PC-3 (cell line): ENCODE results near the gene MTPN.

ENCODE experiments used
- CTCF ChIP-seq: fragments of 300-600 bp; sonication (generic); conservative IDR thresholded peaks from 2 replicates; pipeline ENCODE4 v1.5.1; 2017; ENCODE audit warnings: antibody characterized with exemption, low read depth, mild to moderate bottlenecking, low read length
- EZH2 ChIP-seq: fragments of 300-600 bp; sonication (generic); IDR thresholded peaks from one replicate; pipeline ENCODE4 v1.6.1; 2017; ENCODE audit warnings: antibody characterized with exemption, mild to moderate bottlenecking, low read length; ENCODE audit not compliant: unreplicated experiment
- EZH2phosphoT487 ChIP-seq: fragments of 300-600 bp; sonication (generic); IDR thresholded peaks from 2 replicates; pipeline ENCODE4 v1.6.1; 2018; ENCODE audit warnings: mild to moderate bottlenecking, antibody characterized with exemption, low read length, borderline replicate concordance

- TF ChIP-seq CTCF (no peak), EZH2 (no peak), EZH2phosphoT487 (no peak)
Measured at GRCh38 chr7:135974667-135975066, 2.5 kb downstream of the MTPN start.
